BJ (cell line): ENCODE measurements around the gene AZU1. TPM values are rescaled to one million over a fixed set of nuclear protein-coding genes. Genes with fewer than 3 reads are reported as not detected.
"Not testable (repeated sequence)": the region's sequence is repeated elsewhere in the genome, so short reads cannot be mapped to it uniquely, and the experiment has no call there.

Source experiments
- CTCF ChIA-PET: fragments of 350-600 bp; formaldehyde crosslinking; extraction: SDS; loops from one replicate; lab custom pipeline; 2021; ENCODE audit warnings: antibody characterized with exemption, inconsistent platforms; lab: Yijun Ruan, JAX
- POLR2A ChIA-PET: fragments of 300-600 bp; sonication (Branson Sonifier 250); formaldehyde crosslinking; extraction: SDS; loops from one replicate; lab custom pipeline; 2021; ENCODE audit warnings: antibody characterized with exemption; lab: Charles Lee
- DNase-seq: peaks from one replicate; pipeline ENCODE4 v3.0.0-alpha.2; 2011; ENCODE audit warnings: low read depth
- H3K27me3 ChIP-seq: 2 replicates; pipeline ENCODE4 v1.6.0; 2011; ENCODE audit warnings: low read length; ENCODE audit not compliant: control insufficient read depth, insufficient read depth
- H3K36me3 ChIP-seq: 2 replicates; pipeline ENCODE4 v1.5.1; 2011; ENCODE audit warnings: low read length; ENCODE audit not compliant: control insufficient read depth, insufficient read depth
- H3K4me3 ChIP-seq: 2 replicates; pipeline ENCODE4 v1.5.1; 2011; ENCODE audit warnings: low read depth, mild to moderate bottlenecking, control low read depth, low read length
- polyA plus RNA-seq: library from polyadenylated mRNA; depleted of rRNA; stranded (reverse); fragments of >200 nt; gene quantifications from 2 replicates; pipeline ENCODE4 v1.2.3, GENCODE V29; 2011
- TF ChIP-seq, protein P1 (sequence below): IDR thresholded peaks from 2 replicates; pipeline ENCODE4 v1.5.1; 2011; ENCODE audit warnings: low read depth, mild to moderate bottlenecking, control low read depth, inconsistent platforms, low read length, moderate library complexity; ENCODE audit not compliant: insufficient read depth

The AZU1 gene
- polyA plus RNA-seq, 1 experiment: 0.07 TPM

GRCh38 chr19:853014-853585 lies 25.5 kb downstream of the AZU1 start:
- ChIA-PET POLR2A (no interaction called here), CTCF (no interaction called here)
- no peak for DNase-seq
- Histone ChIP-seq H3K27me3 (peaks cover 2% of the 10 kb centered on the region), H3K36me3 (no peaks in the 10 kb centered on the region), H3K4me3 (no peak overlapping the region)
- TF ChIP-seq, protein P1, sequence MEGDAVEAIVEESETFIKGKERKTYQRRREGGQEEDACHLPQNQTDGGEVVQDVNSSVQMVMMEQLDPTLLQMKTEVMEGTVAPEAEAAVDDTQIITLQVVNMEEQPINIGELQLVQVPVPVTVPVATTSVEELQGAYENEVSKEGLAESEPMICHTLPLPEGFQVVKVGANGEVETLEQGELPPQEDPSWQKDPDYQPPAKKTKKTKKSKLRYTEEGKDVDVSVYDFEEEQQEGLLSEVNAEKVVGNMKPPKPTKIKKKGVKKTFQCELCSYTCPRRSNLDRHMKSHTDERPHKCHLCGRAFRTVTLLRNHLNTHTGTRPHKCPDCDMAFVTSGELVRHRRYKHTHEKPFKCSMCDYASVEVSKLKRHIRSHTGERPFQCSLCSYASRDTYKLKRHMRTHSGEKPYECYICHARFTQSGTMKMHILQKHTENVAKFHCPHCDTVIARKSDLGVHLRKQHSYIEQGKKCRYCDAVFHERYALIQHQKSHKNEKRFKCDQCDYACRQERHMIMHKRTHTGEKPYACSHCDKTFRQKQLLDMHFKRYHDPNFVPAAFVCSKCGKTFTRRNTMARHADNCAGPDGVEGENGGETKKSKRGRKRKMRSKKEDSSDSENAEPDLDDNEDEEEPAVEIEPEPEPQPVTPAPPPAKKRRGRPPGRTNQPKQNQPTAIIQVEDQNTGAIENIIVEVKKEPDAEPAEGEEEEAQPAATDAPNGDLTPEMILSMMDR: no peak

DNA sequence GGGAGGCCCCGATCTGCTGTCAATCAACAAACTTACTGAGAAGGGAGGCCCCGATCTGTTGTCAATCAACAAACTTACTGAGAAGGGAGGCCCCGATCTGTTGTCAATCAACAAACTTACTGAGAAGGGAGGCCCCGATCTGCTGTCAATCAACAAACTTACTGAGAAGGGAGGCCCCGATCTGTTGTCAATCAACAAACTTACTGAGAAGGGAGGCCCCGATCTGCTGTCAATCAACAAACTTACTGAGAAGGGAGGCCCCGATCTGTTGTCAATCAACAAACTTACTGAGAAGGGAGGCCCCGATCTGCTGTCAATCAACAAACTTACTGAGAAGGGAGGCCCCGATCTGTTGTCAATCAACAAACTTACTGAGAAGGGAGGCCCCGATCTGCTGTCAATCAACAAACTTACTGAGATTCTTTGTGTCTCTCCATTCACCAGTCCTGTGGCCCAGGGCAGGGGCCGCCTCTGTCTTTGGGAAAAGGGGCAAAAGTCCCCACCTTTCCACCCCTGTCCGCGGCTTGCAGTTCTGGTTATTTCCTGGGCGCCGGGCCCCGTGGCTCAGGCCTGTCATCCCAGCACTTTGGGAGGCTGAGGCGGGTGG lies 26.1 kb downstream of the AZU1 start:
- H3K36me3 ChIP-seq, H3K4me3 ChIP-seq, POLR2A ChIA-PET, CTCF ChIA-PET, H3K27me3 ChIP-seq, DNase-seq: not testable (repeated sequence)

DNA sequence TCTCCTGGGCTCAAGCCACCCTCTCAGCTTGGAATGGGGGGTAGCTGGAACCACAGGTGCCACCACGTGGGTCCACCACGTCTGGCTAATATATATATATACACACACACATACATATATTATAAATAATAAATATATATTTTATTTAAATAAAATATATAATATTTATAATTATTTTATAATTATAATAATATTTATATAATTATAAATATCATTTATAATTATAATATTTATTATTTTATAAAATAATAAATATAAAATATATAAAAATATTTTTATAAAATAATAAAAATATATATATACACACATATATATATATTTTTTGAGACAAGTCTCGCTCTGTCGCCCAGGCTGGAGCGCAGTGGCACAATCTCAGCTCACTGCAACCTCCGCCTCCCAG lies 26.9 kb downstream of the AZU1 start:
- ChIA-PET CTCF (no interaction called here), POLR2A (interaction anchor here (0.6 kb wide), 1 partner anchor 43 kb away, joined by 3 read pairs; no protein-coding TSS in a partner anchor)
- DNase-seq: no peak
- H3K27me3 ChIP-seq: no peaks in the 10 kb centered on the region
- TF ChIP-seq, protein P1: no peak
- H3K36me3 ChIP-seq: no peaks in the 10 kb centered on the region
- H3K4me3 ChIP-seq: no peak overlapping the region

GRCh38 chr19:855142-855541 lies 27.5 kb downstream of the AZU1 start:
- POLR2A ChIA-PET: no interaction called here
- H3K36me3 ChIP-seq: no peaks in the 10 kb centered on the region
- no peak overlapping the region for H3K4me3 ChIP-seq
- CTCF ChIA-PET: interaction anchor here (0.6 to 1.8 kb wide), 3 partner anchors 12 to 86 kb away, joined by 3 to 7 read pairs (median 3); no protein-coding TSS in a partner anchor
- DNase-seq: no peak
- no peaks in the 10 kb centered on the region for H3K27me3 ChIP-seq
- TF ChIP-seq, protein P1: no peak

DNA sequence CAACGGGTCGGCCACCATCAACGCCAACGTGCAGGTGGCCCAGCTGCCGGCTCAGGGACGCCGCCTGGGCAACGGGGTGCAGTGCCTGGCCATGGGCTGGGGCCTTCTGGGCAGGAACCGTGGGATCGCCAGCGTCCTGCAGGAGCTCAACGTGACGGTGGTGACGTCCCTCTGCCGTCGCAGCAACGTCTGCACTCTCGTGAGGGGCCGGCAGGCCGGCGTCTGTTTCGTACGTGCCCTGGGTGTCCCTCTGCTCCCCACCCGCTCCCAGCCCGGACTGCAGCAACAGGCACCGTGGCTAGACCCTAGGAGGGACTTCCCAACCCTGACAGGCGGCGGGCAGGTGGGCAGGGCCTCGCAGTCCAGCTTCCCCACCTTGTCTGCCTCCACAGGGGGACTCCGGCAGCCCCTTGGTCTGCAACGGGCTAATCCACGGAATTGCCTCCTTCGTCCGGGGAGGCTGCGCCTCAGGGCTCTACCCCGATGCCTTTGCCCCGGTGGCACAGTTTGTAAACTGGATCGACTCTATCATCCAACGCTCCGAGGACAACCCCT lies 28.0 kb downstream of the AZU1 start:
- TF ChIP-seq, protein P1: no peak
- Histone ChIP-seq H3K27me3 (no peaks in the 10 kb centered on the region), H3K36me3 (no peaks in the 10 kb centered on the region), H3K4me3 (no peak overlapping the region)
- CTCF ChIA-PET: interaction anchor here (0.6 to 1.9 kb wide), 11 partner anchors 10 to 337 kb away, joined by 3 to 12 read pairs (median 3); partner anchors contain the start of genes PRTN3, RNF126 and WDR18
- POLR2A ChIA-PET: no interaction called here
- no peak for DNase-seq
